IMR-90 (cell line): ENCODE results near the gene HOXC10. TPM values are rescaled to one million over a fixed set of nuclear protein-coding genes. Genes with fewer than 3 reads are reported as not detected.
A peak's percentile ranks its signal among the peaks of the same experiment; 100 is the strongest.

Source experiments
- ATAC-seq: fragments of 200-7000 bp; cut with Tn5 transposase; 2 replicates; pipeline ENCODE4 v1.9.1; 2020; ENCODE audit warnings: low read depth, mild to moderate bottlenecking, moderate library complexity
- BruUV-seq: library from RNA; stranded (reverse); fragments of 400-500 nt; replicated peaks from 2 replicates; lab custom pipeline; 2021; lab: Mats Ljungman, UMichigan
- CTCF ChIA-PET: fragments of 300-600 bp; formaldehyde crosslinking; extraction: SDS; loops from one replicate; lab custom pipeline; 2021; ENCODE audit warnings: antibody characterized with exemption; lab: Yijun Ruan, JAX
- POLR2A ChIA-PET: fragments of 300-600 bp; sonication (Branson Sonifier 250); formaldehyde crosslinking; loops from one replicate; lab custom pipeline; 2022; ENCODE audit warnings: antibody characterized with exemption; ENCODE audit not compliant: unreplicated experiment; lab: Charles Lee
- DNase-seq: peaks from one replicate; pipeline ENCODE4 v3.0.0; 2013
- H2AFZ ChIP-seq: replicated peaks from 2 replicates; pipeline ENCODE3; 2013; ENCODE audit warnings: low read length, mild to moderate bottlenecking; ENCODE audit not compliant: poor library complexity
- H2AK5ac ChIP-seq: 2 replicates; pipeline ENCODE4 v1.6.1; 2013; ENCODE audit warnings: low read depth, low read length, inconsistent platforms
- H2AK9ac ChIP-seq: replicated peaks from 2 replicates; pipeline ENCODE3; 2013; ENCODE audit warnings: mild to moderate bottlenecking, low read depth, low read length, moderate library complexity; ENCODE audit not compliant: poor library complexity
- H2BK120ac ChIP-seq: 2 replicates; pipeline ENCODE4 v1.6.1; 2013; ENCODE audit warnings: low read depth, low read length, inconsistent platforms
- H2BK15ac ChIP-seq: 3 replicates; pipeline ENCODE4 v1.6.1; 2013; ENCODE audit warnings: low read depth, low read length, inconsistent platforms
- H2BK20ac ChIP-seq: 2 replicates; pipeline ENCODE4 v1.6.1; 2013; ENCODE audit warnings: low read depth, mild to moderate bottlenecking, inconsistent platforms, low read length, moderate library complexity
- H2BK5ac ChIP-seq: 2 replicates; pipeline ENCODE4 v1.6.1; 2013; ENCODE audit warnings: mild to moderate bottlenecking, low read depth, low read length, inconsistent platforms; ENCODE audit not compliant: poor library complexity, severe bottlenecking
- H3K14ac ChIP-seq: replicated peaks from 2 replicates; pipeline ENCODE4 v1.6.1; 2013; ENCODE audit warnings: low read depth, low read length, inconsistent platforms
- H3K18ac ChIP-seq: 2 replicates; pipeline ENCODE4 v1.6.1; 2013; ENCODE audit warnings: low read depth, low read length, control low read depth
- H3K23ac ChIP-seq: 2 replicates; pipeline ENCODE4 v1.6.1; 2013; ENCODE audit warnings: low read depth, low read length, inconsistent platforms
- H3K27ac ChIP-seq: 2 replicates; pipeline ENCODE4 v1.5.1; 2013; ENCODE audit warnings: mild to moderate bottlenecking, control low read depth, low read length; ENCODE audit not compliant: insufficient read depth
- H3K27me3 ChIP-seq: 2 replicates; pipeline ENCODE4 v1.6.1; 2013; ENCODE audit warnings: low read length; ENCODE audit not compliant: control insufficient read depth, insufficient read depth
- H3K36me3 ChIP-seq: 2 replicates; pipeline ENCODE4 v1.6.1; 2013; ENCODE audit warnings: low read length, mixed read lengths; ENCODE audit not compliant: control insufficient read depth, insufficient read depth
- H3K4ac ChIP-seq: 2 replicates; pipeline ENCODE4 v1.6.1; 2013; ENCODE audit warnings: low read depth, low read length, inconsistent platforms
- H3K4me1 ChIP-seq: 2 replicates; pipeline ENCODE4 v1.6.1; 2013; ENCODE audit warnings: low read length, mixed read lengths; ENCODE audit not compliant: control insufficient read depth, insufficient read depth
- H3K4me2 ChIP-seq: 2 replicates; pipeline ENCODE4 v1.6.1; 2013; ENCODE audit warnings: low read depth, mild to moderate bottlenecking, control low read depth, low read length, moderate library complexity
- H3K4me3 ChIP-seq: 2 replicates; pipeline ENCODE4 v1.5.1; 2013; ENCODE audit warnings: low read depth, mild to moderate bottlenecking, control low read depth, low read length, moderate library complexity; ENCODE audit not compliant: insufficient read depth
- H3K56ac ChIP-seq: 2 replicates; pipeline ENCODE4 v1.6.1; 2013; ENCODE audit warnings: low read length, inconsistent platforms; ENCODE audit not compliant: insufficient read depth; ENCODE audit errors: extremely low read depth
- H3K79me1 ChIP-seq, 2 experiments: 2 replicates each; pipeline ENCODE4 v1.6.1; 2013; ENCODE audit warnings: low read length in 2 of 2, inconsistent platforms in 1 of 2, low read depth in 1 of 2
- H3K9ac ChIP-seq: 2 replicates; pipeline ENCODE4 v1.6.1; 2013; ENCODE audit warnings: low read depth, low read length, control low read depth
- H3K9me1 ChIP-seq: 2 replicates; pipeline ENCODE4 v1.6.1; 2013; ENCODE audit warnings: low read length, inconsistent platforms; ENCODE audit not compliant: insufficient read depth
- H3K9me3 ChIP-seq: 2 replicates; pipeline ENCODE4 v1.6.1; 2013; ENCODE audit warnings: low read length; ENCODE audit not compliant: control insufficient read depth, insufficient read depth
- H4K20me1 ChIP-seq: 2 replicates; pipeline ENCODE4 v1.6.1; 2013; ENCODE audit warnings: low read length, inconsistent platforms; ENCODE audit not compliant: insufficient read depth
- H4K5ac ChIP-seq: 2 replicates; pipeline ENCODE4 v1.6.1; 2013; ENCODE audit warnings: mild to moderate bottlenecking, low read depth, low read length, control low read depth
- H4K8ac ChIP-seq, 2 experiments: 2 replicates each; pipeline ENCODE4 v1.6.1; 2013; ENCODE audit warnings: low read depth in 2 of 2, low read length in 2 of 2, control low read depth in 1 of 2, inconsistent platforms in 1 of 2
- H4K91ac ChIP-seq: 2 replicates; pipeline ENCODE4 v1.6.1; 2013; ENCODE audit warnings: low read depth, low read length, inconsistent platforms; ENCODE audit not compliant: insufficient read depth
- FOS ChIP-seq: fragments of 150-350 bp; IDR thresholded peaks from 2 replicates; pipeline ENCODE4 v1.6.1; 2016; ENCODE audit warnings: low read depth, low read length
- USF2 ChIP-seq: fragments of 150-350 bp; IDR thresholded peaks from 2 replicates; pipeline ENCODE4 v1.6.1; 2017; ENCODE audit warnings: mild to moderate bottlenecking, antibody characterized with exemption, low read length, low read depth
- WGBS, 2 experiments: methylation state at CpG; one replicate each; pipeline versions ENCODE4 v1.1.5 to v1.1.7; 2013; ENCODE audit warnings: missing lambda C conversion rate in 2 of 2; ENCODE audit not compliant: insufficient read length in 1 of 2; ENCODE audit errors: extremely low coverage in 2 of 2; 5-methylcytosine and 5-hydroxymethylcytosine counted together
- dilution Hi-C: fragments of 300-500 bp; cut with HindIII; formaldehyde crosslinking; loops from one replicate; pipeline ENCODE4 v1.14.3; 2018; ENCODE audit warnings: low sequenced_read_pairs; ENCODE audit not compliant: unreplicated experiment
- in situ Hi-C: fragments of 300-500 bp; cut with MboI; formaldehyde crosslinking; loops from 3 replicates; pipeline ENCODE4 v1.14.3; 2019; ENCODE audit warnings: low sequenced_read_pairs, inconsistent platforms, mixed read lengths
- intact Hi-C: fragments of 100-400 bp; cut with micrococcal nuclease; formaldehyde crosslinking; loops from 2 replicates; pipeline ENCODE4 v1.10.0; 2022
- polyA plus RNA-seq, 3 experiments: library from polyadenylated mRNA; depleted of rRNA; stranded (reverse); fragments of >200 nt; gene quantifications; 2 replicates each; pipeline ENCODE4 v1.2.3, GENCODE V29; 2012; ENCODE audit warnings: low replicate concordance in 1 of 3
- total RNA-seq: library from RNA; depleted of rRNA; stranded (reverse); fragments of >200 nt; gene quantifications from 2 replicates; pipeline ENCODE4 v1.2.3, GENCODE V29; 2012

HOXC10 gene
- total and polyA plus RNA-seq, 2 of the 4 experiments (the other 2 are of a cell fraction) = 0.15 TPM; not detected in 1

- no peak overlapping the region for H3K27ac ChIP-seq
- ChIA-PET CTCF (interaction anchor here (0.6 to 1.9 kb wide), 5 partner anchors 12 to 209 kb away, joined by 3 to 9 read pairs (median 4); partner anchors contain the start of gene HOXC10), POLR2A (interaction anchor here (0.6 kb wide), 1 partner anchor 19 kb away, joined by 3 read pairs; no protein-coding TSS in a partner anchor)
- no peak overlapping the region for H2BK20ac ChIP-seq
- H3K4me1 ChIP-seq = peaks cover 2% of the 10 kb centered on the region; the same call in 1 of the 2 replicates
- H4K8ac ChIP-seq = no peak overlapping the region
- BruUV-seq = no TSS peak
- no peak overlapping the region for H3K14ac ChIP-seq
- H2AFZ ChIP-seq = peak overlapping the region; percentile 66
- no peak overlapping the region for H3K18ac ChIP-seq
- no peaks in the 10 kb centered on the region for H3K9me1 ChIP-seq
- in situ Hi-C loops (loop anchor here (10.0 kb wide), 2 partner anchors 235 to 375 kb away; no protein-coding TSS in a partner anchor), intact Hi-C loops (loop anchor here (10.0 kb wide), 1 partner anchor 295 kb away; no protein-coding TSS in a partner anchor), dilution Hi-C loops (no loop called here)
- peaks cover 8% of the 10 kb centered on the region for H3K9me3 ChIP-seq
- peak; percentile 31 for DNase-seq
- no peak overlapping the region for H2AK5ac ChIP-seq
- no peak overlapping the region for H3K4ac ChIP-seq
- no peak overlapping the region for H2AK9ac ChIP-seq
- H3K27me3 ChIP-seq = peaks cover 98% of the 10 kb centered on the region
- H3K4me2 ChIP-seq = peak overlapping the region; percentile 95
- WGBS, 2 experiments = 2% methylated on average over 6 of the region's 35 CpGs; no CpG with 5 or more reads in 1 of the 2 experiments
- H4K20me1 ChIP-seq = no peaks in the 10 kb centered on the region
- H3K56ac ChIP-seq = no peak overlapping the region
- no peak overlapping the region for H2BK15ac ChIP-seq
- H3K9ac ChIP-seq = no peak overlapping the region
- no peak for ATAC-seq
- H3K36me3 ChIP-seq = no peaks in the 10 kb centered on the region
- peak; percentile 89 for TF ChIP-seq USF2
- no peak for TF ChIP-seq FOS
- no peak overlapping the region for H3K23ac ChIP-seq
- no peak overlapping the region for H4K91ac ChIP-seq
- H2BK5ac ChIP-seq = no peak overlapping the region
- H3K4me3 ChIP-seq = no peak overlapping the region; the same call in 1 of the 2 replicates
- H4K5ac ChIP-seq = no peak overlapping the region
- no peaks in the 10 kb centered on the region for H3K79me1 ChIP-seq
- no peak overlapping the region for H2BK120ac ChIP-seq
Observed at GRCh38 chr12:53999559-54000115, 14.7 kb downstream of the HOXC10 start.
